Common myeloid progenitor, CD34-positive (primary cell): Measurements from ENCODE around the gene THOC6. TPM values are rescaled to one million over a fixed set of nuclear protein-coding genes. Genes with fewer than 3 reads are reported as not detected.

ENCODE experiments used
- CTCF ChIA-PET: fragments of 350-600 bp; sonication (Branson Sonifier 250); formaldehyde crosslinking; loops from one replicate; lab custom pipeline; 2021; ENCODE audit warnings: antibody characterized with exemption; lab: Charles Lee
- POLR2A ChIA-PET: fragments of 350-600 bp; sonication (Branson Sonifier 250); formaldehyde crosslinking; loops from one replicate; lab custom pipeline; 2021; ENCODE audit warnings: antibody characterized with exemption; lab: Charles Lee
- DNase-seq, 3 donors: peaks; one replicate each; pipeline versions ENCODE4 v3.0.0 to v3.0.0-alpha.2; 2013
- H3K27ac ChIP-seq, 2 experiments: 1 replicate in 1 of 2; 2 replicates in 1 of 2; pipeline ENCODE4 v1.7.0; 2013; ENCODE audit warnings: inconsistent platforms in 2 of 2, low read length in 2 of 2, mild to moderate bottlenecking in 2 of 2, low read depth in 1 of 2, moderate library complexity in 1 of 2; ENCODE audit not compliant: severe bottlenecking in 2 of 2, insufficient read depth in 1 of 2, poor library complexity in 1 of 2
- H3K27me3 ChIP-seq, 5 experiments: replicated peaks in 2 of 5; 1 replicate in 3 of 5; 2 replicates in 2 of 5; pipeline versions ENCODE4 v1.6.1 to v1.7.0; 2013; ENCODE audit warnings: low read length in 4 of 5, mild to moderate bottlenecking in 2 of 5, moderate library complexity in 2 of 5, inconsistent platforms in 1 of 5; ENCODE audit not compliant: insufficient read depth in 5 of 5, control insufficient read depth in 4 of 5
- H3K36me3 ChIP-seq, 4 experiments: 1 replicate in 2 of 4; 2 replicates in 2 of 4; pipeline versions ENCODE4 v1.6.1 to v1.7.0; 2013; ENCODE audit warnings: low read length in 3 of 4, control low read depth in 1 of 4, mild to moderate bottlenecking in 1 of 4; ENCODE audit not compliant: control insufficient read depth in 4 of 4, insufficient read depth in 4 of 4
- H3K4me1 ChIP-seq, 4 experiments: 1 replicate in 3 of 4; 2 replicates in 1 of 4; pipeline versions ENCODE4 v1.6.1 to v1.7.1; 2013; ENCODE audit warnings: low read length in 3 of 4, mild to moderate bottlenecking in 3 of 4, control low read depth in 1 of 4, inconsistent platforms in 1 of 4, moderate library complexity in 1 of 4; ENCODE audit not compliant: control insufficient read depth in 4 of 4, insufficient read depth in 4 of 4; ENCODE audit errors: control extremely low read depth in 1 of 4
- H3K4me3 ChIP-seq, 7 experiments: 1 replicate in 4 of 7; 2 replicates in 3 of 7; pipeline versions ENCODE4 v1.5.1 to v1.7.0; 2013; ENCODE audit warnings: mild to moderate bottlenecking in 7 of 7, low read length in 6 of 7, moderate library complexity in 6 of 7, inconsistent platforms in 2 of 7, low read depth in 2 of 7, control low read depth in 1 of 7; ENCODE audit not compliant: insufficient read depth in 4 of 7, control insufficient read depth in 1 of 7; ENCODE audit errors: extremely low read depth in 1 of 7
- H3K9me3 ChIP-seq, 5 experiments: 1 replicate in 4 of 5; 2 replicates in 1 of 5; pipeline versions ENCODE4 v1.6.1 to v1.7.1; 2013; ENCODE audit warnings: low read length in 4 of 5, mild to moderate bottlenecking in 2 of 5, inconsistent platforms in 1 of 5, low read depth in 1 of 5, moderate library complexity in 1 of 5; ENCODE audit not compliant: control insufficient read depth in 4 of 5, insufficient read depth in 2 of 5; ENCODE audit errors: control extremely low read depth in 1 of 5
- WGBS: methylation state at CpG from one replicate; pipeline ENCODE4 v1.1.5; 2013; ENCODE audit not compliant: insufficient coverage; 5-methylcytosine and 5-hydroxymethylcytosine counted together
- polyA plus RNA-seq: library from polyadenylated mRNA; unstranded; fragments of 120-200 nt; gene quantifications from one replicate; pipeline ENCODE4 v1.2.1, GENCODE V29; 2013

Gene THOC6
- 32.5 TPM for polyA plus RNA-seq

GRCh38 chr16:3023669-3024478 is at the start of gene THOC6, which contains the start of gene HCFC1R1:
TSS of gene THOC6 (plus strand) at chr16:3024035. CDS start at chr16:3024327, 292 bp downstream.
TSS of gene HCFC1R1 (minus strand) at chr16:3023942. CDS start at chr16:3023941, 1 bp downstream.
- Histone ChIP-seq H3K4me1 (peaks cover 0 to 61% (median 57%) of the 10 kb centered on the region in 4 experiments), H3K4me3 (peak within 1 kb of the TSS; percentile 16 to 82 (median 77)), H3K36me3 (peaks cover 5 to 22% (median 19%) of the 10 kb centered on the region in 4 experiments), H3K9me3 (no peaks in the 10 kb centered on the region), H3K27me3 (peaks cover 0 to 6% (median 4%) of the 10 kb centered on the region in 5 experiments), H3K27ac (peak within 1 kb of the TSS; percentile 81 to 90)
- CTCF ChIA-PET: interaction anchor here (1.3 to 12.5 kb wide), 6 partner anchors 7 to 21 kb away, joined by 3 to 197 read pairs (median 53); no protein-coding TSS in a partner anchor
- under 1% methylated on average over 58 of the region's 69 CpGs for WGBS
- POLR2A ChIA-PET: no interaction called here
- peak; percentile 98 for DNase-seq

- Histone ChIP-seq H3K4me1 (peaks cover 0 to 32% (median 16%) of the 10 kb centered on the region in 4 experiments), H3K27ac (no peak overlapping the region), H3K27me3 (no peaks in the 10 kb centered on the region), H3K9me3 (no peaks in the 10 kb centered on the region), H3K36me3 (peaks cover 0 to 79% (median 27%) of the 10 kb centered on the region in 4 experiments), H3K4me3 (no peak overlapping the region)
- 95% methylated on average over 14 of the region's 15 CpGs for WGBS
- ChIA-PET POLR2A (no interaction called here), CTCF (interaction anchor here (1.0 to 2.8 kb wide), 3 partner anchors 9 to 14 kb away, joined by 3 to 13 read pairs (median 4); a partner anchor contains a TSS)
- DNase-seq: no peak
These were observed 49.3 kb upstream of the THOC6 start for GRCh38 chr16:2974319-2975056.

GRCh38 chr16:2975161-2975795 is 48.6 kb upstream of the THOC6 start:
- ChIA-PET POLR2A (no interaction called here), CTCF (interaction anchor here (1.0 to 1.7 kb wide), 2 partner anchors 10 to 13 kb away, joined by 3 to 4 read pairs; a partner anchor contains a TSS)
- DNase-seq: no peak
- no peaks in the 10 kb centered on the region for H3K27me3 ChIP-seq
- H3K9me3 ChIP-seq: no peaks in the 10 kb centered on the region
- 95% methylated on average over 28 of the region's 28 CpGs for WGBS
- H3K4me1 ChIP-seq: peaks cover 0 to 28% (median 17%) of the 10 kb centered on the region in 4 experiments
- H3K36me3 ChIP-seq: peaks cover 0 to 79% (median 27%) of the 10 kb centered on the region in 4 experiments
- no peak overlapping the region for H3K27ac ChIP-seq
- H3K4me3 ChIP-seq: no peak overlapping the region

GRCh38 chr16:2976201-2976600 is 47.6 kb upstream of the THOC6 start:
- no peak overlapping the region for H3K4me3 ChIP-seq
- ChIA-PET POLR2A (no interaction called here), CTCF (interaction anchor here (0.6 to 1.7 kb wide), 4 partner anchors 9 to 1102 kb away, joined by 3 to 4 read pairs (median 3); a partner anchor contains a TSS)
- H3K4me1 ChIP-seq: peaks cover 0 to 26% (median 14%) of the 10 kb centered on the region in 4 experiments
- no peaks in the 10 kb centered on the region for H3K9me3 ChIP-seq
- H3K27ac ChIP-seq: no peak overlapping the region
- peaks cover 0 to 71% (median 26%) of the 10 kb centered on the region in 4 experiments for H3K36me3 ChIP-seq
- WGBS: 97% methylated on average over 4 of the region's 7 CpGs
- no peak for DNase-seq
- no peaks in the 10 kb centered on the region for H3K27me3 ChIP-seq

DNA sequence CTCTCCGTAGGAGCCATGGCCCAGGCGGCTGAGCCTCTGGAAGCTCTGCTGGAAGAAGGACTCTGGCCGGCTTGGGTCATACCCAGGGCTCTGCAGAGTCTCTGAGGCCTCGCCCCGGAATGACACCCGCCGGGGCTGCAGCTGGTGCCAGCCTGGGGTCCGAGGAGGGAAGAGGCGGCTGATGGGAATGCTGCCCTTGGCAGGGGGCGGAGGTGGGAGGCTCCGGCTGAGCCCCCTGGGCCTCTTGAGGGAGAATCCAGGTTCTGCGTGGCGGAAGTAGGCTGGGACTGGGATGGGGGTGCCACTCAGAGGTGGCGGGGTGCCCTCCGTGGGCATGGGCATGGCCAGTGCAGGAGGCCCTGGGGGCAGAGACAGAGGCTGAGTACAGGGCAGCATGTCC is 47.2 kb upstream of the THOC6 start:
- Histone ChIP-seq H3K9me3 (no peaks in the 10 kb centered on the region), H3K27ac (no peak overlapping the region), H3K27me3 (no peaks in the 10 kb centered on the region), H3K4me1 (peaks cover 0 to 29% (median 15%) of the 10 kb centered on the region in 4 experiments), H3K36me3 (peaks cover 0 to 66% (median 25%) of the 10 kb centered on the region in 4 experiments), H3K4me3 (no peak overlapping the region)
- ChIA-PET CTCF (interaction anchor here (0.9 to 1.4 kb wide), 4 partner anchors 10 to 52 kb away, joined by 3 to 7 read pairs (median 3); a partner anchor contains a TSS), POLR2A (no interaction called here)
- 96% methylated on average over 6 of the region's 15 CpGs for WGBS
- DNase-seq: no peak

DNA sequence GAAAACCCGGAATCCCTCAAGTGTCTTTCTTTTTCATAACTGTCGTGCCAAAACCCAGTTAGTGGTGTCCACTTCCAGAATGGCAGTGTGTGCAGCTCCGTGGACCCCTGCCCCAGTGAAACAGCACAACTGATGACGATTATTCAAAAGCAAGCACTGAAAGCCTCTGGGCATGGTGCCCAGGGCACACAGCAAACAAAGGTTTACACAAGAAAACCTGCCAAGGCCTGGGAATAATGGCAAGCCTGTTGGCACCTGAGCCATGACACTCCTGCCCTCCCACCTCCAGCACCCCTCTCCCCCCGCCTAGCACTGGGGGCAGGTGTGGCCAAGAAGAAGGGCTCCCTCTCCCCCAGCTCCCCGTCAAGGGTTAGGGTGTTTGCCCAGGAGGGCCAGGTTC is 46.4 kb upstream of the THOC6 start:
- Histone ChIP-seq H3K36me3 (peaks cover 0 to 58% (median 21%) of the 10 kb centered on the region in 4 experiments), H3K27ac (no peak overlapping the region), H3K4me1 (peaks cover 0 to 30% (median 15%) of the 10 kb centered on the region in 4 experiments), H3K27me3 (no peaks in the 10 kb centered on the region), H3K9me3 (no peaks in the 10 kb centered on the region), H3K4me3 (no peak overlapping the region)
- DNase-seq: no peak
- POLR2A ChIA-PET: no interaction called here
- CTCF ChIA-PET: interaction anchor here (1.1 to 2.1 kb wide), 7 partner anchors 9 to 54 kb away, joined by 3 to 7 read pairs (median 5); a partner anchor contains a TSS
- 96% methylated on average over 5 of the region's 6 CpGs for WGBS
